Liver (tissue), 5 donors: ENCODE measurements around the gene CAMK1D. TPM values are rescaled to one million over a fixed set of nuclear protein-coding genes. Genes with fewer than 3 reads are reported as not detected.

Experiments used
- polyA plus RNA-seq, 2 donors: library from polyadenylated mRNA; stranded (reverse) in 1 of 2; unstranded in 1 of 2; fragments of 200-250 nt in 1 of 2; fragments of >200 nt in 1 of 2; fragmentation: Nextera tagmentation in 1 of 2; extraction: Ambion mirVana in 1 of 2; gene quantifications; one replicate each; pipeline versions ENCODE4 v1.2.1 to v1.2.3, GENCODE V29; 2013 to 2015
- small RNA-seq: library from RNA; depleted of rRNA; stranded (forward); fragments of <200 nt; gene quantifications from one replicate; pipeline ENCODE3, GENCODE V24; 2014
- total RNA-seq, 2 donors: library from RNA; depleted of rRNA; stranded (reverse); fragments of >200 nt; gene quantifications; one replicate each; pipeline ENCODE4 v1.2.3, GENCODE V29; 2014
- donor health status: healthy.
- donor health status: healthy.
- donor health status: healthy.

The CAMK1D gene
- total and polyA plus RNA-seq, 4 donors = 2.7 to 10.1 (median 4.2) TPM

Small RNA genes lying within 50 kb of the gene (small RNA-seq; reads per million reads assigned to genes)
- gene MIR4480 (not detected), gene MIR548Q (not detected), gene RF00279 (0.07 reads per million), gene RN7SL198P (not detected), gene RNU6ATAC39P (not detected)

Other genes with a start within 250 kb of the CAMK1D start
- gene SEC61A2, start 219.9 kb upstream of the CAMK1D start, total RNA-seq = 1 to 10 TPM; 3.8 to 8.8 TPM
- gene SEC61A2, start 219.9 kb upstream of the CAMK1D start, polyA plus RNA-seq = 1 to 10 TPM; 4.2 to 8.1 TPM
- gene NUDT5, start 153.7 kb upstream of the CAMK1D start, total RNA-seq = 10 to 100 TPM; 21.9 to 44.3 TPM
- gene NUDT5, start 153.7 kb upstream of the CAMK1D start, polyA plus RNA-seq = 100 to 1,000 TPM in 1 of 2 donors, 10 to 100 TPM in 1; 54.3 to 115 TPM
- 10 to 100 TPM; 43.3 to 58.5 TPM for gene CDC123, start 153.4 kb upstream of the CAMK1D start, total RNA-seq
- gene CDC123, start 153.4 kb upstream of the CAMK1D start, polyA plus RNA-seq = 10 to 100 TPM; 32.7 to 38.0 TPM